ENCODE measurements around the gene C1orf198. TPM values are rescaled to one million over a fixed set of nuclear protein-coding genes. Genes with fewer than 3 reads are reported as not detected.
A peak's percentile ranks its signal among the peaks of the same experiment; 100 is the strongest.

C1orf198 gene
- total RNA-seq, 1 donor from 2014 or later: 225 TPM

- Histone ChIP-seq H3K9me3 (no peaks in the 10 kb centered on the region), H3K36me3 (no peaks in the 10 kb centered on the region), H3K4me1 (peaks cover 0 to 4% of the 10 kb centered on the region in 2 donors), H3K4me3 (no peak overlapping the region), H3K27ac (no peak overlapping the region), H3K27me3 (no peaks in the 10 kb centered on the region)
- intact Hi-C loops (cut with DNase I): no loop called here
- DNase-seq (ENCODE audit: low spot score in 2 of 2): no peak
- no peak for TF ChIP-seq CTCF (IDR thresholded peaks at IDR 0.05)
Measured at GRCh38 chr1:230877924-230878590, 9.7 kb upstream of the C1orf198 start.

- Histone ChIP-seq H3K9me3 (no peaks in the 10 kb centered on the region), H3K4me3 (no peak overlapping the region), H3K27ac (no peak overlapping the region), H3K27me3 (no peaks in the 10 kb centered on the region), H3K4me1 (peaks cover 0 to 4% of the 10 kb centered on the region in 2 donors), H3K36me3 (no peaks in the 10 kb centered on the region)
- intact Hi-C loops (cut with DNase I): no loop called here
- DNase-seq (ENCODE audit: low spot score in 2 of 2): no peak
- TF ChIP-seq CTCF (IDR thresholded peaks at IDR 0.05): no peak
Measured at GRCh38 chr1:230877146-230877923, 9.0 kb upstream of the C1orf198 start.

- H3K36me3 ChIP-seq: no peaks in the 10 kb centered on the region
- no peak overlapping the region for H3K4me3 ChIP-seq
- no peaks in the 10 kb centered on the region for H3K27me3 ChIP-seq
- peaks cover 0 to 4% of the 10 kb centered on the region in 2 donors for H3K4me1 ChIP-seq
- DNase-seq (ENCODE audit: low spot score in 2 of 2): no peak
- no peaks in the 10 kb centered on the region for H3K9me3 ChIP-seq
- no peak overlapping the region for H3K27ac ChIP-seq
- TF ChIP-seq CTCF (IDR thresholded peaks at IDR 0.05): no peak
- intact Hi-C loops (cut with DNase I): no loop called here
Measured at GRCh38 chr1:230876660-230877059, 8.3 kb upstream of the C1orf198 start.

- H3K36me3 ChIP-seq: no peaks in the 10 kb centered on the region
- no peak overlapping the region for H3K4me3 ChIP-seq
- no peaks in the 10 kb centered on the region for H3K27me3 ChIP-seq
- no peak overlapping the region for H3K27ac ChIP-seq
- DNase-seq (ENCODE audit: low spot score in 2 of 2): no peak
- intact Hi-C loops (cut with DNase I): no loop called here
- no peaks in the 10 kb centered on the region for H3K9me3 ChIP-seq
- H3K4me1 ChIP-seq: peaks cover 0 to 4% of the 10 kb centered on the region in 2 donors
- TF ChIP-seq CTCF (IDR thresholded peaks at IDR 0.05): no peak
Measured at GRCh38 chr1:230875370-230875769, 7.0 kb upstream of the C1orf198 start.

- Histone ChIP-seq H3K27ac (peak overlapping the region; percentile 96 to 99), H3K9me3 (no peaks in the 10 kb centered on the region), H3K4me1 (peaks cover 0 to 6% of the 10 kb centered on the region in 2 donors), H3K36me3 (no peaks in the 10 kb centered on the region), H3K4me3 (no peak overlapping the region), H3K27me3 (no peaks in the 10 kb centered on the region)
- TF ChIP-seq CTCF (IDR thresholded peaks at IDR 0.05): no peak
- no peak for DNase-seq (ENCODE audit: low spot score in 2 of 2)
- intact Hi-C loops (cut with DNase I): no loop called here
Measured at GRCh38 chr1:230870916-230871315, 2.6 kb upstream of the C1orf198 start.
